HG02623 (cell line): Measurements from ENCODE around the gene DBN1.

Experiments
- ATAC-seq: cut with Tn5 transposase; IDR thresholded peaks from one replicate; pipeline ENCODE4 v1.9.1; 2021; ENCODE audit warnings: moderate library complexity; ENCODE audit not compliant: unreplicated experiment

The DBN1 gene

DNA sequence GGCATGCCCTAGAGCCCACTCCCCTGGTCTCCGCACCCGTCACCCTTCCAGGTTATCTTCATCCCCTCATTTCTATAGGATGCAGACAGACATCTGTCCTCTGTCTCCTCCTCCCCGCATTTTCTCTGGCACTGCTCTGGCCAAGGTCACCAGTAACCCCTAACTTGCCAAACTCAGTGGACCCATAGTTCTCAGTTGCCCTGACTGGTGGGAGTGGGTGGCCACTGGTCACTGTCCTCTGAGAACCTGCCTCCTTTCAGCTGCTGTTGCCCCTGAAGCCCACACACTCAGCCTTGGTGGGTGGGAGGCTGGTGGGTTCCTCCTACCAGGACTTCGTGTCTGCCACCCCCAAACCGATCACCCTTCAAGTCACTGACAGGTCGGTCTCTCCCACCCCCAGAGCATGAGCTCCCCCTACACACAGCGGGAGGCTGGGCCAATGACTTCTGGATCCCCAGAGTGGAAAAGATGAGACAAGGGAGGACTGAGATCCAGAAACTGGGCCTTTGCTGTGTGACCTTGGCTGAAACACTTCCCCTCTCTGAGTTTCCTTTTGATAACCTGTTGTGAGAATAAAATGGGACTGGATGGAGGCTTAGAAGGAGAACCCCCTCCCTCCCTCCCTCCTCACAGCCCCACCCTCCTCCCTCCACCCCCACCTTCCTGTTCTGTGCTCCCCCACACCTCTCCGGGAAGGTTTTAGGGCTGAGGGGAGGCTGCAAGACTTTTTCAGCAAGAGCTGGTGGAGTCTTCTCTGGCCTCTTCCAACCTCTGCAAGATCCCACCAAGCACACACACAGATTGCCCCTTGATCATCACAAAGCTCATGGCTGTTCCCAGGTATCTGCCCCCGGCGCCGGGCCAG, 2.4 kb upstream of the DBN1 start:
- ATAC-seq, result no peak

DNA sequence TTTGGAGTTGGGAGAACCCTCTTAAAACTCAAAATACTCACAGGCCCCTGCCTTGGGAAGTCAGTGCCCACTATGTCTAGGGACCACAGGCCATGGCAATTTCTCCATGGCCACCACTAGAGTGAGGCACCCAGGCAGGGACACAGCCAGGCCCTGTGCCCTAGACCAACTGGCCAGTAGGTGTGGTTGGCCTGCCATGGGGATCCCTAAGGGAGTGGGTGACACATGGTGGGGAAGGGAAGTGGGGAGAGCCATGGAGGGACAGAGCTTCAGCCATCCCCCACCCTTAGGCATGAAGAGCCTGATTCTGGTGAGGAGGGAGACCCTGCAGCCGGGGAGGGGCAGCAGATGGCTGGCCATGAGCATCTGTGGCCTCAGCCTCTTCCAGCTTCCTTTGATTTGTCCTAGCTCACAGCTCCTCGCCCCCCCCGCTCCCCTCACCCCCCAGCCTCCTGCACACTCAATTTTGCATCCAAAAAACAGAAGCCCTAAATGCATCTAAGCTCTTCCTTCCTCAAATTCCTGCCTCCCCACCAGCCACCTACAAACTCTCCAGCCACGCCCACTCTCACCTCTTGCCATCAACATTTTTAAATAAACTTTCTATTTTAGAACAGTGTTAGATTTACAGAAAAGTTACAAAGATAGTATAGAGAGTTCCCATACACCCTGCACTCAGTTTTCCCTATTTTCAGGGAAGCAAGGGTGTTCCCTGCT, 1.6 kb upstream of the DBN1 start:
- no peak for ATAC-seq

DNA sequence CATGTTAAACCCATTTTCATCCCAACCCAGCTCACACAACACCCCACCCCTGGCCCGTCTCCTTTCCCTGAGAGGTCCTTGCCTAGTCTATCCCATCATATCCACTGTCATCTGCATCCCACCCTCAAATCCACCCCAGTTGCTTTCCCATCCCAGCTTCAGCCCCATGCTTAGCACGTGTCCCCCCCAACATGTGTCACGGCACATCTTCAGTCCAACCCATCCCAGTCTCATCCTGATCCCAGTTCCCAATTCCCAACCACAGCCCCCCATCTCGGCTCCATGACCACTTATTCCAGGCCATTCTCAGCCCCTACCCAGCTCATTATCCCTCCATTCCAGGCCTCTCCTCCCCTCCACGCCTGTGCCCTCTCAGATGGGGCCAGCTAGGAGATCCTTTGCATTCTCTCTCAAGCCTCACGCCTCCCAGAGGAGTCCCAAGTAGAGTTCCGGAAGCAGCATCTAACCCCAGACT, 605 bp upstream of the DBN1 start:
- no peak for ATAC-seq

DNA sequence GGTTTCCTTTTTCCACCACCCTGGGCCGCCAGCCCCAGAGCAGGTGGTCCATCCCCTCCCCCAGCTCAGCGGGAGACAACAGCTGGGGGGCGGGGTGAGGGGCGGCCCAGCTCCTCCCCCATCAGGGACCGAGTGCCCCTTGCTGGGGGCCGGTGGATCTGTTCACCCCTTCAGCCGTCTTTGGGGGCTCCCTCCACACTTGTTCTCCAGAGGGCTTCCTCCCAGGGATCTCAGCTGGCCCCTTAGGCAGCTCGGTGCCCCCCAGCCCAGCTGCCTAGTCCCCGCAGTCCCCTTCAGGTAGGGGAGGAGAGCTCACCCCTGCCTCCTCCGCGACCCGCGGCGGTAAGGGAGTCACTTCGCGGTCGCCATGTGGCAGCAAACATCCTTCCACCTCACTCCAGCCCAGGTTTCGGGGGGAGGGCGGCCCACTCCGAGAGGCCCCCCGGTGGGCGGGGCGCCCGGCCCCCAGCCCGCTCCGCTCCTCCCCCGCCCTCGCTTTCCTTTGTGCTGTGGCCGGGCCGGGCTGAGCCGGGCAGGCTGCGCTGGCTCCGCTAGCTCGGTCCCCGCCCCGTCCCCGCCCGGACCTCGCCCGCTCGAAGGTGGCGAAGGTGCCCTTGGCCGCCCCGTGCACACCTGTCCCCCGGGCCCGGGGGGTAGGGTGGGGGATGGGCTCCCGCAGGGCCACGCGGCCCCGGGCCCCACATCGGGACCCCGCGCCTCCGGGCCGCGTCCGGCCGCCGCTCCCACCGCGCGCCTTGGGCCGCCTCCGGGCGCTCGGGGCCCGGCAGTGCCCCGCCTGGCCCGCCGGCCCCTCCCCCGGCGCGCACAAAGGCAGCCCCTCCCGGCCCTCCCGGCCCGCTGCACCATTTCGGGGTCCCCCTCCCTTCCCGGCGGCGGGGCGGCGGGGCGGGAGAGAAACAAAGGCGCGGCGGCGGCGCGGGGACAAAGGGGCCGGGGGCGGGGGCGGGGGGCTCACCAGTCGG, 683 bp downstream of the DBN1 start:
- no peak for ATAC-seq

DNA sequence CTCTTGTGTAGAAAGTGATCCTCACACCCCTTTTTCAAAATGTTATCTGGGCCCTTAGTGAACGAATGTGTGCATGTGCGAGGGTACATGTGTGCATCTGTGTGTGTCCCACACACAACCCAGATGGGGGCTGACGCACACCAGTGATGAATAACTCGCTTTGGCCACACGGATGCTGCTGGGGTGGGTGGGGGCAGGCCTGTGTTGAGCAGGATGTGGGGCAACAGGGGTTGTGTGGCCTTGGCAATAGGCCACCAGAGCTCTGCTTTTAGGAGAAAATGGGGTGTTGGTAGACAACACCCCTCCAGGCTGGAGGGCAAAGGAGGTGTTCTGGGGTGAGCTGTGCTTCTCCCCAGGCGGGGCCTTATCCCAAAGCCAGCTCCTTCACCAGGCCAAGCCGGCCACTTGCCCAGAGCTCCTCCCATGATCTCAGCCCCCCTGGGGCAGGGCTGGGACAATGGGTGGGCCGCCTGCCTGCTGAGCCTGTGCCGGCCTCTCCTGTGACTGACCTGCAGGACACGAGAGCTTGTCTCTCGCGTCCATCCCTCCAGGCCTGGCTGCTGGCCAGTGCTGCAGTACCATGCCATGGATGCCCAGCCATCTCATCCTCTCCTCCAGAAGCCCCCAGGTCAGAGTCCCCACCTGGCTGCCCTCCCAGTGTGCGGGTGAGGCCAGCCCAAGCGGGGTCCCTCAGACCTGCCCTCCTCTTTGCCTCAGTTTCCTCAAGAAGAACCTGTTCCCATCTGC, 1.7 kb downstream of the DBN1 start:
- ATAC-seq, result no peak

DNA sequence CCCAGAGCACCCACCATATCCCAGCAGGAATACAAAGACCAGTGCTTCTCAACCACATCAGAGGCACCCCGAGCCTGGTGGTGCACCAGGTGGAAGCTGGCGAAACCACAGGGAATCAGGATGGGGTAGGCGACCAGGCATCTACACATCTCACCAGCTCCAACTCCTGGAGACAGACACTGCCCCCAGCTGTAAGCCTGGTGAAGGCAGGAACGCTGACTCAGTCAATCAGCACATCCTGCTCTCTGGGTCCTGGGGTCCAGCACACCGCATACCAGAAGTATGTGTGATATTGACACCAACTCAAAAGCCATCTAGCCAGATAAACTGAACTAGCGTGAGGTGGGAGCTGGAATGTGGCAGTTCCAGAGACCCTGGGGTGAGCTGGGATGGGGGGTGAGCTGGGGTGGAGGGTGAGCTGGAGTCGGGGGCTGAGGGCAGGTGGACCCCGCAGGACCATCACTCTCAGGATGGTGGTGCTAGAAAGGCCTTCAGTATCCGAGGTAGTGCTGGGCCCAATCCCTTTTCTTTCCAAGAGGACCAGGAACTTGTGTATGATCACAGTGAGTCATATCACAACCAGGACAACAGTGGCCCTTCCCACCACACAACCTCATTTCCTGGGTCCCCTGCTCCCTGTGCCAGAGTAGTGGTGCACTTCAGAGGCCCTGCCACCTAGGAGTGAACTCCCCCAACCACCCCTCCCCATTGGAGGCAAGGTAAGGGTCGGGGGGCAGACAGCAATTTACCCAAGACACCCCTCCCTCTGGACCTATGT, 2.5 kb downstream of the DBN1 start:
- ATAC-seq, result no peak

DNA sequence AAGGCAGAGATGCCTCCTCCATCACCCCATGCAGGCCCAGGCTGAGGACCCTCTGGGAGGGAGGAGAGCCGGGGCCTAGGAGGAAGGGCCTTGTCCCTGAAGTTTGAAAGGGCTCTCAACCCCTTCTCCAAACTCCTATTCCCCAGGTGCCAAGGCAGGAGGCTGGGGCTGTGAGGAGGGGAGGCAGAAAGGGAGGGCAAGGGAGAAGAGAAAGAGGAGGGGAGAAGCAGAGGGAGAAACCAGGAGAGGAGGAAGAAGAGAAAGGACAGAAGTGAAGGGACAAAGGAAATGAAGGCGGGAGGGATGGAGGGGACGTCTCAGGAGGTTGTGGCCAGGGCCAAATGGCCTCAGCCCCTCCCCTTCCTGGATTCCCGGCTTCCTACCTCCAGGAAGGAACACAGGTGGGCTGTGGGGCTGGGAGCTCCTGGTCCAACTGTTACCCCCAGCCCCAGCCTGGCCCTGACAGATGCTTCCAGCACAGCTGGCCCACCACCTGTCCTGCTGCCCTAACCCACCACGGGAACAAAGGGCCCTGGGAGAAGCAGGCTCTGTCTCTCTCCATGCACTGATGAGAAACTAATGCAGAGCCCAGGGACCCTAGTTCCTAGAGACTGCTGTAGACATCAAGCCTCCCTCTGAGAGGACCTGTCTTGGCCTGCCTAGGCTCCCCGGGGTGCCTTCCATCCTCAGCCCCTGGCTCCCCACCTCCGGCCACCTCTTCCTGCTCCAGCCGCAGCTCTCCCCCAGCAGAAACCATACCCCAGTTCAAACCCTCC, 3.5 kb downstream of the DBN1 start:
- ATAC-seq, result no peak

DNA sequence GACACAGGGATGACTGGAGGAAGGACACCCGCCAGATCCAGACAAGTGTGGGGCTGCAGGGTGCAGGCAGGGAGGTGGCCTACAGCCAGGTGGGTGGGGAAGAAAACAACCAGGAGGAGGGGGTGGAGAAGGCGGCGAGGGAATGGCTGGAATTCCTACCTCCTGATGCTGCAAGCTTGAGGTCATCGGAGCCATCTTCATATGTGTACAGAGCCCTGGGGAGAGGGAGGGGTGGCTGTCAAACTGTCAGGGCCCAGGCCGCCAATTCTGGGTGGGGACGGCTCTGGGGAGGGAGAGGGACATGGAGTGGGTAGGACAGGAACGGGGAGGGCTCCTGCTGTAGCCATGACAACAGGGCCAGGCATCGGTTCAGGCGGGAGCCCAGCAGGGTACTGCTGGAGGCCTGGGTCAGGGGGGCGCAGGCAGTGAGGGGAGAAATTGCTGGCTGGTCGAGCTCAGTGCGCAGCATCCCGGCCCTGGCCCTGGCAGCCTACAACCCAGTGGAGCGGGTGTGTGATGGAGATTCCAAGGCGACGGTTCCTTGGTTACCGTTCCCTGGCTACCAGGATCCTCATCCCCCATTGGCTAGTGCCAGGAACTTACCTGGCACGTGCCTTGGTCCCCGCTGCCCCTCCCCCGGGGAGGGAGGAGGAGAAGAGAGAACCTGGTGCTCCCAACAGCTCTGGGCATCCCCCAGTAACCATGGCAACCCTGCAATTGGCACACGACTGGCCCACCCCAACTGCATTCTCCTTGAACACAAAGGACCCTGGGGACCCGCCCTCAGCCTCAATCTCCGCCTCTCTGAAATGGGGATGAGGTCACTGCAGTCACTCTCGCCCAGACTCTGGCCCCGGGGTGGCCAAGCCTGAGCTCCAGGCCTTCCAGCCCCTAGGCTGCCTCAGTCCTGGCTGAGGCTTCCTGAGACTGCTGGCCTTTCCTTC, 4.5 kb downstream of the DBN1 start:
- ATAC-seq, result no peak

DNA sequence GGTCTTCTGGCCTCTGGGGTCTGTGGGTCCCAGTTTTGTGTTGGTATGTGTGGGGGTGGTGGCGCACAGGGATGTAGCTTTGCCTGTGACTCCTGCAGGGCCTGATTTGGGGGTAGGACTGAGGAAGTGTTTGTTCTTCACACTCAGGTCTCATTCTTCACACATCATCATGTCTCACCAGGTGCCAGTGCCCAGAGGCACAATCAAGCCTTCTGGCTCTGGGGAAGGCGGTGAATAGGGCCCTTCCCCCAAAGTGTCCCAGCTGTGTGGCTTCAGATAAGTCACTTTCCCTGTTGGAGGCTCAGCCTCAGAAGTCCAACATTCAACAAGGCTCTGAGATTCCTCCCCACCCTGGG, 5.1 kb downstream of the DBN1 start:
- ATAC-seq, result no peak

DNA sequence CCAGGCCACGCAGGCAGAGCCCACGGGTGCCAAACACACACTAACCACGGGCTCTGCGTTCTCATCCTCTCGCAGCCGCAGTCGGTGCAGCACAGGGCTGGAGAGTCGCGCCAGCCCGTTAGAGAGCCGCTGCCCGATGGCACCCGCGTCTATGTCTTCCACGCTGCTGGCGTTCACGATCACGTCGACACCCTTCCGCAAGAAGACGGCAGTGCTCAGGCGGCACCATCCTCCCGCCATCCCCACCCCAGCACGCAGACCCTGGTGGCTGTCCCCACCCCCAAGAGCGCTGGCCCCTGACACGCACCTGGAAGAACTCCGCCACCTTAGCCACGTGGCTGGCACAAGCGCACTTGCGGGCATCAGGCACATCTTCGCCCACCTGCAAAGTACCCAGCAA, 6.0 kb downstream of the DBN1 start:
- ATAC-seq, result no peak

DNA sequence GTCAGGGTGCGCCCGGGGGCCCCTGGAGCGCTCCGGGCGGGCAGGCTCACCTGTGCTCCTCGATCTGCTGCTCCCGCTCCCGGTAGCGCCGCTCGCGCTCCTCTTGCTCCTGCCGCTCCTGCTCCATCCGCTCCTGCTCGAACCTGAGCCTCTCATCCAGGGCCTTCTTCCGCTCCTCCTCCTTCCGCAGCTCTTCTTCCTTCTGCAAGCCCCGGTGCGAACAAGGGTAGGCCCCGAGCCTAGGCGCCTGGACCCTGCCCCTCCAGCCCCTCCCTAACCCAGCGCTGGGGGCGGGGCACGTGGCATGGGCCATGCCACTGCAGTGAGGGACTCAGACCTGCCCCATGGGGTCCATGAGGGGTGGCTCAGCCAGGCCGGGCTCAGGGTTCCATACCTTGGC, 6.6 kb downstream of the DBN1 start:
- ATAC-seq, result no peak

DNA sequence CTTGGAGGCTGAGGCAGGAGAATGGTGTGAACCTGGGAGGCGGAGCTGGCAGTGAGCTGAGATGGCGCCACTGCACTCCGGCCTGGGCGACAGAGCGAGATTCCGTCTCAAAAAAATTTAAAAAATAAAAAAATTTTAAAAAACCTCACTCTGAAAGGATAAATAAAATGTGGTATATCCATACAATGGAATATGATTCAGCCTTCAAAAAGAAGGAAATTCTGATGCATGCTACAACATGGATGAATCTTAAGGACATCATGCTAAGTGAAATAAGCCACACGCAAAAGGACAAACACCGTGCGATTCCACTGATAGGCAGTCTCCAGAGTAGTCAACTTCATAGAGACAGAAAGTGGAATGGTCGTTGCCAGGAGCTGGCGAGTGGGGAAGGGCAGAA, 8.4 kb downstream of the DBN1 start:
- no peak for ATAC-seq

DNA sequence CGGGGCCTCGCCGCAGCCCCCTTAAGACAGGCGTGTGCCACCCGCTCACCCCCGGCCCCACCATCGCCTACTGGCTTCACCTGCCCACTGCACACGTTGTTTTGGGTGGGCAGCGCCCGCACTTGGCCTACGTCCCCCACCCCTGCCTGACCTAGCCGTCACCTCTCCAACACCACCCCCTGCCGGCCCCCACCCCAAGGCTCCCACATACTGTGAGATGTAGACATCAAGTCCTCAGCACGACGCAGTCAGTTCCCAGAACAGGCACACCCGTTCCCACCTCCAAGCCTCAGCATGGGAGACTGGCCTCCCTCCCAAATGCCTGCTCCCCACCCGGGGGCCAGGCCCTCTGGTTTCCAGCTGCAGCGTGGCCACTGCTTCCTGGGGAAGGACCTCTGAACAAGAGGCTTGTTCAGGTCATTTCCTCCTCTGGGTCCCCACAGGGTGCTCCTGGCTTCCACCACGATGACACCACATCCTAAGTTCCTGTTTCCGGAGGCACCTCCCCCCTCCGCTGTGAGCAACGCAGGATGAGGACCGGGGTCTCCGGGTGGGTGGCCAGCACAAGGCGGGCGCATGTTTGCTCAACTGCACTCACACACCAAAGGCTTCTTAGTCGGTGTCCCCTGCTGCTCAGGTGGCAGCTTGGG, 11.3 kb downstream of the DBN1 start:
- ATAC-seq, result no peak

DNA sequence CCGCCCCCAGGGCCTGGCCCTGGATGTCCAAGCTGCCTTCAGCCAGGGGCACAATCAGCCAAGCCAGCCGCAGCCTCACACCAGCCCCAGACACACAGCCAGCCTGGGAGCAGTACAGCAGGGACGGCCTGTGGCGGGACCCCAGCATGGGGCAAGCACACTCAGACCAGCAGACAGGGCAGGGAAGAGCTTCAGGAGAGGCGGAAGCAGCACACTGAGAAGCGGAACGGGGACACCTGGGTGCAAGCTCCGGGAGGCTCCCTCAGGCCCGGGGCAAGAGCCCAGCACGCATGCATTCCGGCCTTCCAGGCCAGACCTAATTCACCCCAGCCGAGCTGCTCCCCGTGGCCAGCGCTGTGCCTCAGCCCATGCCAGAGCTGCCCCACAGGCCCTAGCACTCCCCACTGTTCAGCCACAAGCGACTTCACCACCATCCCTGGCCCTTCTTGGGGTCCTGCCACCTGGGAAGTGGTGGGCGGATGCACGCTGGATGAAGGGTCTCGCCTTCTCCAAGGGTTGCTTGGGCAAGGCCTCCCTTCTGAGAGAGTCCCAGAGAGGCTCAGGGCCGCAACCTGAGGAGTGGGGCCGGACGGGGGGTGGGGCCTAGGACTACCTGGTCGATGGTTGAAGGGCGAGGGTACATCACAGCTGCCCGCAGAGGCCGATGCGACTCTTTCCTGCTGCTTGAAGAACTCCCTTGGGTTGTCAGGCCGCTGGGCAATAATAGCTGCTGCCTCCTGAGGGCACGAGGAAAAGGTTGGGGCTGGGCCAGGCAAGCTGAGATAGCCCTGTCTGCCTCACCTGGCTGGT, 13.4 kb downstream of the DBN1 start:
- ATAC-seq, result no peak

DNA sequence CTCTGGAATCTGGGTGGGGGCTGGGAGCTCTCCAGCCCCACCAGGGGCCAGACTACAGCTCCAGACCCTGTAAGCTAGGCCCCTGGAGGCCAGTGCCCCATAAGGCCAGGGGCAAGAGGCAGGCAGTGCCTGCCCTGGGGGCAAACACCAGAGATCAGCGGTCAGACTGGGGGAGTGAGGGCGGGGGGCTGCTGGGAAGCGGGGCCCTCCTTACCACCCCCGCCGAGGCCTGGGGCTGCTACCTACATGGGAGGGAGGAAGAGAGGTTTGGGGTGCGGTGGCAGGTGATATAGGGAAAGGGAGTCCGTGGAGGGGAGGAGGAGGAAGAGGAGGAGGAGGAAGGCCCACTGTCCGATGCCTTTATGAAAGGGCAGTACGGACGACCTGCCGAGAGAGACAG, 14.1 kb downstream of the DBN1 start:
- no peak for ATAC-seq

DNA sequence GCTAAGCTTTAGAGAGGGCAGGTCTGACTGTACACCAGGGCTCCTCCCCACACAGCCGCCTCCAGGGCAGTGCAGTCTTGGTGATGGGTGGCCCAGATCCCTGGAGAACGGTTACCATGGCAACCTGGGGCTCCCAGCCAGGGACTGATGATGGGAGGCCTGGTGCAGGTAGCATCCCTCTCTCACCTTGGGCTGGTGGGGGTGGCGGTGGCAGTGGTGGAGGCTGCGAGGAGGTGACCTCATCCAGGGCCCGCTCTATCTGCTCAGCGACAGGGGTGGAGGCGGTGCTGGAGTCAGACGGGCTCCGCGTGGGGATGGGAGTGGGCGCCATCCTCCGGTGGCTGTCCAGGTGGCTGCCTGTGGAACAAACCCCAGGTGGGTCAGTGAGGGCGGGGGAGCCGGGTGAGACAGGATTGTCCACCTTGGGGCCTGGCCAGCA, 14.5 kb downstream of the DBN1 start:
- ATAC-seq, result no peak
